ENCODE data around the gene HHIP. TPM values are rescaled to one million over a fixed set of nuclear protein-coding genes. Genes with fewer than 3 reads are reported as not detected.

The HHIP gene
- total RNA-seq (2014; rRNA removed; shearing (Covaris generic)): 0.17 and 2.8 TPM in 2 replicates

- DNase-seq (ENCODE audit: low read depth): peak; percentile 51
Measured at GRCh38 chr4:144645631-144646522, at the start of gene HHIP. TSS of gene HHIP (plus strand) at chr4:144646156. CDS start at chr4:144646676, 520 bp downstream.

- DNase-seq (ENCODE audit: low read depth): no peak
Measured at GRCh38 chr4:144597171-144597570, 48.8 kb upstream of the HHIP start.

- DNase-seq (ENCODE audit: low read depth): peak; percentile 12
Measured at GRCh38 chr4:144599621-144600020, 46.3 kb upstream of the HHIP start.

DNA sequence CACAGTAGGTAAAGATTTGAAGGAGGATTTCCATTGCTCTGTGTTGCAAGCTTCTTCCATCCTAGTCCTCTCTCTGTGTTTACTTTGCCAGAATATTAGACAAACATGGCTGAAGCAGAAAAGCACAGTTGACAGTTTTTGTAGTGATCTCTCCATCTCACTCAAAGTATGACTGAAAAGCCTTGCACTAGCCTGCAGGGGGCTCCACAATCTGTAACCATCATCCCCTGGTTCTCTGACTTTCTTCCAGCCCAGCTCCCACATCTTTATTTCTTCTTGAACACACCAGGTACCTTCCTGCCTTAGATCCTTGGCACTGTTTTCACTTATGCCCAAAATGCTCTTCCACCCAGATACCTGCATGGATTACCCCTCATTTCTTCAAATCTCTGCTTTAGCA is 34.1 kb upstream of the HHIP start:
- DNase-seq (ENCODE audit: low read depth): peak; percentile 12

- peak; percentile 28 for DNase-seq (ENCODE audit: low read depth)
Measured at GRCh38 chr4:144614850-144615585, 30.9 kb upstream of the HHIP start.

DNA sequence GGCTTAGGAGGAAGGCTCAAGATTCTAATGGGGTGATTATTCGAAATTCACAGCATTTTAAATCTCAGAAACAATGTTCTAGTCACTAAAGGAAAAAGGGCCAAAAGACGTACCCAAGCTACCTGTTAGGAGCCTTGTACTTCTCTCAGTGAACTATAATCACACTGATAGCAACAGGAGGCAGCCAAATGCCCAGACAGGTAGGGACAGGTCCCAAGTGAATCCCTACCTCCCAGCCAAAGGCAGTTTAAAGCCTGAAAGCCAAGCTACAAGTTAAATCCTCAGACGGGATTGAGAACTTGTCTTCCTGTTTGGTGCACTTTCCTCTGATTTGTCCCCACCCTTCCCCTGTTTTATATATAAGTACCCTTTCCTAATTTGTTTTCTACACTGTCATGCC is 24.3 kb upstream of the HHIP start:
- DNase-seq (ENCODE audit: low read depth): no peak

DNA sequence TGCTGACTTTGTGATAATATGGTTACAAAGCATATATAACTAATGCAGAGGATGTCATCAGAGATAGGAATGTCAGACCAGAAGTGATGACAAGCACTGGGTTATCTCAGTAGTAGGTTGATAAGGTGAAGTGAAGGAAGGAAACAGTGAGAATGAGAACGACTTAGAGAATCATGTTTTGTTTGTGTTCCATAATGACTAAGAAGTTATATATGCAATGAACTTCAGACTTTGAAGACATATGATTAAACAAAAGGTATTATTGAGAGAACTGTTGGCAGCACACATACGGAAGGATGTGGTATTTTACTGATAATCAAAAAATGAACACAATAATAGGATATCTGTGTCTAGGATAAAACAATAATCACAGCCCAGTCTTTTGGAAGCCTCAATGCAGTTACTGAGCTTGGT is 18.3 kb upstream of the HHIP start:
- peak; percentile 6 for DNase-seq (ENCODE audit: low read depth)

GRCh38 chr4:144633215-144633614 is 12.7 kb upstream of the HHIP start:
- DNase-seq (ENCODE audit: low read depth): no peak

DNA sequence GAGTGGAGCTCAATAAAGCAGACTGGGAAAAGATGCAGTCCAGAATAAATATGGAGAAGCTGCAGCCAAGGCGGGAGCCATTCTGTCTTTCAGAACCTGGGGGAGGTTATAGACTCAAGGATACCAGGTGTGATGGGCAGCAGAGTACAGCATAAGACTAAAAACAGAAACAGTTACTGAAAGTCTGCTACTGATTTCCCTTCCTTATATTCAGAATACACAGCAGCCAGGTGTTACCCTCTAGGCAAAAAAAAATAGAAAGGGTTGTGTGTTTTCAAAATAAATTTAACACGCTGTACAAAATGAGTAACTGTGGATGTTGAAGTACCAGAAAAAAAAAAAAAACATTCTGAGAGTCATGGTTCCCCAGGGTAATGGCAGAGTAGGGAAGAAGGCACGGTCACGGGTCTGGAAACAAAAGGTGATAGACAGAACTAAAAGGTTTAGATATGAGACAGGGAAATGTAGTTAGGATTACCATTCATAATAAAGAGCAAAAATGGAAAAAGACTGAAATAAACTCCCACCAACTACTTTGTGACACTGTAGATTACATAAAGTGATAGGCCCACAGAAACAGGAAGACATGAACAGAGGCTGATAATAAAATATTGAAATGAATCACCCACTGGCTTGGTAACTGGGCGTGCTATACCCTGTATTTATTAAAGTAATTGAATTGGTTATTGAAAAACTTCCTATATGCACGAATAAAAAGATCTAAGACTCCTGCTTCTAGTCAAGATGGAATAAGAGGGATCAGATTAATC is 10.8 kb upstream of the HHIP start:
- no peak for DNase-seq (ENCODE audit: low read depth)

- DNase-seq (ENCODE audit: low read depth): no peak
Measured at GRCh38 chr4:144644368-144645101, 1.4 kb upstream of the HHIP start.

GRCh38 chr4:144645102-144645630 is 790 bp upstream of the HHIP start:
- no peak for DNase-seq (ENCODE audit: low read depth)

- peak; percentile 8 for DNase-seq (ENCODE audit: low read depth)
Measured at GRCh38 chr4:144646523-144647094, 653 bp downstream of the HHIP start.

GRCh38 chr4:144647095-144647561 is 1.2 kb downstream of the HHIP start:
- DNase-seq (ENCODE audit: low read depth): peak; percentile 42

DNA sequence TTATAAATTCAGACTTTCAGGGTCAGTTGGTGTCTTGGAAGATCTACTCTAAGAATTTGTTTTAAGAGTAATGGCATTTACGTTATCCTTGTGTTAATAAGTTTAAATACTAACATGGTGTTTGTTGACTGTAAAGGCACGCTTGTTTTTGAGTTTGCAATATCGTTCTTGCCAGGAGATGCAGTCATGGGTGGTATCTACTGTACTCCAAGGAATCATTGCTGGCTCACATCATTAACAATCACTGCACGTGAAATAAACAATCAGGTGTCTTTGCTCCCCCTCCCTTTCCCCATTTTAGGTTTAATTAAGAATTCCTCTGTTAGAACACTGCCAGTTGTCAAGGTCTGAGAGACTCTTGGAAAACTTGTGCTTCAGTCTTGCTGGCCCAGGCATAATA is 1.6 kb downstream of the HHIP start:
- DNase-seq (ENCODE audit: low read depth): no peak

DNA sequence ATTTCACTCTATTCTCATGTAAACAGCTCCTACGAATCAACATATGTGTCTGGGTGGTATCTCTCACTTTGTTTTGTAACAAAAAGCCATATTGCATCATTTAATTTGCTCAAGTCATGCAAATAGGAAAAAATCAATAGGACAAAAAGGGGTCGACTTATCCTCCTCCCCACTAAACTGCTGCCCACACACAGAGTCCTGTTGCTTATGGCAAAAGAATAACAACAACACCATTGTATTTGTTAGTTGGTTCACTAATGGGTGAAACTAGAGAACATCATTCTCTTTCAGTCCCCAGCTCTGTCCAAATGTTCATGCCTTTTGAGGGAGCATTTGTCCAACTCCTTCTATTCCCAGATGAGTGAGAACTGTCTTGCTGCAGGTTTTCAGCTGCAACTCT is 2.1 kb downstream of the HHIP start:
- DNase-seq (ENCODE audit: low read depth): no peak

DNA sequence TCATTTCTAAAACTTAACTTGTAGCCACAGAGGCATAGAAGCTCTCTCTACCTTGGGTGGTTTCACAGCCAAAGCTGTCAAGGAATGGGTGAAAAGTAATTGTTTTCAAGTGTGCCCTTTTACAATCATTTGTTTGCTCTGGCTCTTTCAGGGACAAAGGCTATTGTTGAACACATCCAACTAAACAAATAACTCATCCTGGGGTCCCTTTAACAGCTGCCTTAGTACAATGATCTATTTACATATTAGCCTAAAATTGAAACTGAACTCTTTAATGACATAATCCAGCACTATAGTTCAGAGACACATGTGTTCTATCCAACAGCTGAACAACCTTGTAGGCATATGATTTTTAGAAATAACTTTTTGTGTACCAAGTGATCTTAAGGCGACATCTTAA is 3.7 kb downstream of the HHIP start:
- DNase-seq (ENCODE audit: low read depth): no peak

GRCh38 chr4:144650311-144651005 is 4.5 kb downstream of the HHIP start:
- no peak for DNase-seq (ENCODE audit: low read depth)

DNA sequence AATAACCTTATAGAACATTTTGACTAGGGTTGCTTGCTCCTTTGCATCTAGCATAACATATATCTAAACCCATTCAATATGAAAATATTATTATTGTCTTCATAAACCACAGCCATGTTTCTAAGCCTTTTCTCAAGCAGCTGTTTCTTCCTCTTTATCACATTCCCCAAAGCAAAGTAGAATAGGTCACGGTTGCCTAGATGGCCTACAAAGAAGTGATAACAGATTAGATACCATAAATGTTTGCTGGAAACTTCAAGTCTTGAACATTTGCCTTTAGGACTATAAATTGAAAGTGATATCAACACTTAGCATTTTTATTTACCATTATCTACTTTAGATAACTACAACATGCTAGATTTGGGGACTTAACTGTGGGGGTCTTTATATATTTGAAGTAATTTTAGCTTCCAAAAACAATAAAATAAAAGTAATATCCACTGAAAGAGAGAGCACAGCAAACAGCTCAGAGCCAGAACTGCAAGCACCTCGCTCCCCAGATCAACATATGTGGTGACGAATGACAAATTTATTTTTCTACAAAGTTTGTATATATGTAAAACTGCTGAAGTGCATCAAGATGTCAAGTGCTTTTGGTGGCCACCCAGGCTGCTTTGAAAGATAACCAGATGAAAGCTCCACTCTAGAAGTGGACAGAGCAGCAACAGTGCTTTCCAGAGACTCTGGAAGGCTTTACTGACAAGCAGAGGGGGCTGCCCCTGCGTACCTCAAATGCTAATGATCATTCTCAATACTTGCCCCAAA is 8.0 kb downstream of the HHIP start:
- DNase-seq (ENCODE audit: low read depth): no peak

DNA sequence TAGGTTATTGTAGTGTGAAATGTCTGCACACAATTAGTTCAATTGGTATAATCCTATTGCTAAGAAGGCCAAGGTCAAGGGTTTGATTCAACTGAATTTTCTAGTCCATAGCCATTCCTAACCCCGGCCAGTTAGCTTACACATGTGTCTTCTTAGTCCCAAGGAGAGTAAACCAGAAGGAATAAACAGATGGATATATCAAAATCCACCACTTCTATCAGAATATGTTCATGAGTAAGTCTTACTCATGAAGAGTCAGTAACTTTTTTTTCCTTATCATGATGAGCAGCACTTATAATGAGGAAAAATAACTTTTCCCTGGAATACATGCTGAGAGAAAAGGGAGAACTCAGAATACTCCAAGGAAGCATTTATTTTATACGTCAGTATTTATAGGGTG is 9.5 kb downstream of the HHIP start:
- no peak for DNase-seq (ENCODE audit: low read depth)

Data from M059J (cell line).